HepG2 (cell line): Measurements from ENCODE around the gene DLG2. TPM values are rescaled to one million over a fixed set of nuclear protein-coding genes. Genes with fewer than 3 reads are reported as not detected.

Source experiments
- ATAC-seq: fragments of 200-7000 bp; cut with Tn5 transposase; 3 replicates; pipeline ENCODE4 v1.9.1; 2020; ENCODE audit warnings: mild to moderate bottlenecking, moderate library complexity
- BruUV-seq: library from RNA; stranded (reverse); fragments of 400-500 nt; replicated peaks from 2 replicates; lab custom pipeline; 2021; lab: Mats Ljungman, UMichigan
- CTCF ChIA-PET: fragments of 300-600 bp; formaldehyde crosslinking; extraction: SDS; loops from one replicate; lab custom pipeline; 2021; ENCODE audit warnings: low total read pairs, inconsistent platforms, low intra/inter-chr PET ratio; lab: Yijun Ruan, JAX
- POLR2A ChIA-PET: fragments of 350-600 bp; sonication (Branson Sonifier 250); formaldehyde crosslinking; loops from one replicate; lab custom pipeline; 2020; ENCODE audit warnings: antibody characterized with exemption, inconsistent platforms; lab: Yijun Ruan, JAX
- DNase-seq: peaks from one replicate; pipeline ENCODE4 v3.0.0-alpha.2; 2015; ENCODE audit warnings: low spot score
- FAIRE-seq: peaks from 3 replicates; lab custom pipeline; 2011; peaks lifted over from hg19 to GRCh38; lab: Jason Lieb, UNC
- H2AFZ ChIP-seq: one replicate; pipeline ENCODE4 v1.6.1; 2011; ENCODE audit warnings: low read length, inconsistent platforms
- H3K27ac ChIP-seq: fragments of 300-600 bp; 3 replicates; pipeline ENCODE4 v1.8.0; 2011; ENCODE audit warnings: mixed run types, mild to moderate bottlenecking, mixed read lengths, low read length, inconsistent platforms; ENCODE audit not compliant: insufficient read depth; ENCODE audit errors: extremely low read length
- H3K27me3 ChIP-seq, 2 experiments: fragments of 200-600 bp in 1 of 2; 2 replicates in 1 of 2; 3 replicates in 1 of 2; pipeline versions ENCODE4 v1.6.0 to v1.8.0; 2011; ENCODE audit warnings: low read length in 2 of 2, mild to moderate bottlenecking in 2 of 2, moderate library complexity in 2 of 2, inconsistent platforms in 1 of 2; ENCODE audit not compliant: insufficient read depth in 2 of 2, control insufficient read depth in 1 of 2
- H3K36me3 ChIP-seq, 2 experiments: fragments of 200-600 bp in 1 of 2; replicated peaks in 1 of 2; 2 replicates in 1 of 2; 3 replicates in 1 of 2; pipeline versions ENCODE4 v1.5.1 to v1.8.0; 2011; ENCODE audit warnings: low read length in 2 of 2, inconsistent platforms in 1 of 2; ENCODE audit not compliant: insufficient read depth in 2 of 2, control insufficient read depth in 1 of 2
- H3K4me1 ChIP-seq: 2 replicates; pipeline ENCODE4 v1.5.1; 2012; ENCODE audit warnings: low read length, inconsistent platforms; ENCODE audit not compliant: insufficient read depth
- H3K4me2 ChIP-seq: 2 replicates; pipeline ENCODE4 v1.6.0; 2011; ENCODE audit warnings: low read depth, low read length, inconsistent platforms
- H3K4me3 ChIP-seq, 3 experiments: fragments of 200-600 bp in 1 of 3; sonication (generic), shearing (Covaris generic) in 1 of 3; replicated peaks in 1 of 3; 2 replicates each; pipeline ENCODE4 v1.5.1; 2011 to 2016; ENCODE audit warnings: low read length in 3 of 3, inconsistent platforms in 2 of 3, low read depth in 2 of 3, mild to moderate bottlenecking in 2 of 3, control low read depth in 1 of 3, mixed read lengths in 1 of 3; ENCODE audit not compliant: insufficient read depth in 1 of 3
- H3K79me2 ChIP-seq: one replicate; pipeline ENCODE4 v1.6.1; 2011; ENCODE audit warnings: low read length, inconsistent platforms; ENCODE audit not compliant: insufficient read depth
- H3K9ac ChIP-seq: 2 replicates; pipeline ENCODE4 v1.6.0; 2011; ENCODE audit warnings: mild to moderate bottlenecking, low read depth, low read length, inconsistent platforms; ENCODE audit not compliant: insufficient read depth
- H3K9me3 ChIP-seq: 2 replicates; pipeline ENCODE4 v1.5.1; 2012; ENCODE audit warnings: mild to moderate bottlenecking, low read length
- H4K20me1 ChIP-seq: 2 replicates; pipeline ENCODE4 v1.6.0; 2011; ENCODE audit warnings: inconsistent platforms, mild to moderate bottlenecking, low read length, moderate library complexity; ENCODE audit not compliant: insufficient read depth
- BORCS8-MEF2B ChIP-seq: sonication (generic); formaldehyde crosslinking; IDR thresholded peaks from 2 replicates; pipeline ENCODE4 v1.8.0; 2022; ENCODE audit warnings: mild to moderate bottlenecking, missing genetic modification reagents
- GATA4 ChIP-seq: sonication (generic); IDR thresholded peaks from 2 replicates; pipeline ENCODE4 v1.6.1; 2016; ENCODE audit warnings: antibody characterized with exemption, low read depth, borderline replicate concordance
- HIVEP1 ChIP-seq: sonication (generic); formaldehyde crosslinking; IDR thresholded peaks from 2 replicates; pipeline ENCODE4 v1.4.0; 2020; ENCODE audit warnings: mild to moderate bottlenecking, missing genetic modification reagents
- ISX ChIP-seq: sonication (generic); formaldehyde crosslinking; conservative IDR thresholded peaks from 2 replicates; pipeline ENCODE4 v1.5.0; 2020; ENCODE audit warnings: missing genetic modification reagents
- KLF15 ChIP-seq: sonication (generic); formaldehyde crosslinking; IDR thresholded peaks from 2 replicates; pipeline ENCODE4 v1.8.1; 2023; ENCODE audit warnings: borderline replicate concordance, mild to moderate bottlenecking, inconsistent platforms, missing genetic modification reagents, mixed read lengths
- NFIC ChIP-seq: IDR thresholded peaks from 2 replicates; pipeline ENCODE4 v1.6.1; 2012; ENCODE audit warnings: mild to moderate bottlenecking, low read length, inconsistent platforms
- POLR2A ChIP-seq, 2 experiments: IDR thresholded peaks; 2 replicates each; pipeline ENCODE4 v1.6.1; 2011; ENCODE audit warnings: low read depth in 2 of 2, low read length in 2 of 2, mild to moderate bottlenecking in 1 of 2, moderate library complexity in 1 of 2; ENCODE audit not compliant: insufficient read depth in 1 of 2
- SIX1 ChIP-seq: sonication (generic); formaldehyde crosslinking; IDR thresholded peaks from 2 replicates; pipeline ENCODE4 v1.4.0; 2020; ENCODE audit warnings: missing genetic modification reagents, borderline replicate concordance
- TBX3 ChIP-seq: fragments of 450-650 bp; IDR thresholded peaks from 2 replicates; pipeline ENCODE4 v1.6.1; 2017; ENCODE audit warnings: antibody characterized with exemption, mild to moderate bottlenecking, inconsistent platforms, borderline replicate concordance
- TFDP1 ChIP-seq: IDR thresholded peaks from 2 replicates; pipeline ENCODE4 v1.6.1; 2016; ENCODE audit warnings: missing compliant biosample characterization, missing genetic modification reagents, borderline replicate concordance
- THYN1 ChIP-seq: sonication (generic); formaldehyde crosslinking; IDR thresholded peaks from 2 replicates; pipeline ENCODE4 v1.8.1; 2023; ENCODE audit warnings: low read depth, mild to moderate bottlenecking, moderate library complexity, missing genetic modification reagents, borderline replicate concordance
- ZNF205 ChIP-seq: IDR thresholded peaks from 2 replicates; pipeline ENCODE4 v1.6.1; 2018; ENCODE audit warnings: missing biosample characterization, missing genetic modification reagents
- ZNF652 ChIP-seq: IDR thresholded peaks from 2 replicates; pipeline ENCODE4 v1.6.1; 2016; ENCODE audit warnings: low read depth, borderline replicate concordance
- WGBS: methylation state at CpG from one replicate; pipeline ENCODE4 v1.1.6; 2017; ENCODE audit warnings: low lambda C conversion rate; 5-methylcytosine and 5-hydroxymethylcytosine counted together
- in situ Hi-C: cut with HindIII; loops from 2 replicates; pipeline ENCODE4 v1.10.0; 2017; ENCODE audit warnings: low pct_unique_long_range_greater_than_20kb; ENCODE audit not compliant: extremely low pct_ligation_motif_present
- intact Hi-C: fragments of 100-400 bp; cut with micrococcal nuclease; formaldehyde crosslinking; loops from one replicate; pipeline ENCODE4 v1.10.0; 2022; ENCODE audit not compliant: unreplicated experiment
- polyA plus RNA-seq, 8 experiments: library from polyadenylated mRNA; depleted of rRNA in 3 of 8; stranded (reverse) in 7 of 8; unstranded in 1 of 8; fragments of >200 nt; fragmentation: Illumina TruSeq in 4 of 8; extraction: Trizol in 4 of 8; gene quantifications; 2 replicates each; pipeline versions ENCODE4 v1.2.1 to v1.2.3, GENCODE V29; 2011 to 2016; ENCODE audit warnings: low read depth in 4 of 8, missing spikeins in 1 of 8, mixed read lengths in 1 of 8; ENCODE audit not compliant: insufficient read depth in 1 of 8
- total RNA-seq, 5 experiments: library from RNA; depleted of rRNA; stranded (reverse); fragments of >200 nt; fragmentation: Illumina TruSeq; extraction: Trizol; gene quantifications; 2 replicates each; pipeline ENCODE4 v1.2.3, GENCODE V29; 2016; ENCODE audit warnings: low read depth in 1 of 5
- TF ChIP-seq, protein P1 (sequence below): sonication (generic); formaldehyde crosslinking; IDR thresholded peaks from 2 replicates; pipeline ENCODE4 v1.4.0; 2020; ENCODE audit warnings: missing genetic modification reagents, borderline replicate concordance
- TF ChIP-seq, protein P2 (sequence below): IDR thresholded peaks from 2 replicates; pipeline ENCODE4 v1.6.1; 2012; ENCODE audit warnings: inconsistent platforms

The DLG2 gene
- total and polyA plus RNA-seq, 2 of the 13 experiments (the other 11 are each of a cell fraction or from before 2014, with no cell fraction given): 0.46 to 1.0 TPM

DNA sequence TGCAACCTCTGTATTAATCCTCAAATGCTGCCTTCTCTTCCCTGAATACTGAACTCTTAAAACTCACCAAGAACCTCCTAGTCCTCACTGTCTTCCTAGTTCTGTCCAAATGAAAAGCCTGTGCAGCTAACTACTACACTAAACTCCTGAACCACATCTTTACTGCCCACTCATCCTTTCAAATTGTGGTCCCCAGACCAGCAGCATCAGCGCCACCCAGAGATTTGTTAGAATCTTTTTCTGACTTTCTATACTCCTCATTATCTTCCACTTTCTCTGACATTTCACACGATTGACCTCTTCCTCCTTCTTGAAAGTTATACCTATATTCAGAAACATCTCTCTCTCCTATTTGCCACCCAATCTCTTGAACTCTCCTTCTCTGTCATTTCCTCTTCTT lies 461.3 kb downstream of the DLG2 start:
- WGBS: 2% methylated on average over 2 of the region's 2 CpGs
- CTCF ChIA-PET: no interaction called here
- POLR2A ChIA-PET: no interaction called here
- Histone ChIP-seq H3K4me2 (no peak overlapping the region), H3K27me3 (no peaks in the 10 kb centered on the region), H3K4me3 (no peak overlapping the region), H4K20me1 (no peaks in the 10 kb centered on the region), H3K36me3 (no peaks in the 10 kb centered on the region), H3K4me1 (no peaks in the 10 kb centered on the region), H3K9me3 (no peaks in the 10 kb centered on the region), H3K79me2 (no peaks in the 10 kb centered on the region), H3K27ac (no peak overlapping the region), H3K9ac (no peak overlapping the region), H2AFZ (no peak overlapping the region)
- DNase-seq (no peak), ATAC-seq (no peak), FAIRE-seq (no peak)
- intact Hi-C loops: no loop called here
- in situ Hi-C loops: no loop called here
- TF ChIP-seq, protein P1, sequence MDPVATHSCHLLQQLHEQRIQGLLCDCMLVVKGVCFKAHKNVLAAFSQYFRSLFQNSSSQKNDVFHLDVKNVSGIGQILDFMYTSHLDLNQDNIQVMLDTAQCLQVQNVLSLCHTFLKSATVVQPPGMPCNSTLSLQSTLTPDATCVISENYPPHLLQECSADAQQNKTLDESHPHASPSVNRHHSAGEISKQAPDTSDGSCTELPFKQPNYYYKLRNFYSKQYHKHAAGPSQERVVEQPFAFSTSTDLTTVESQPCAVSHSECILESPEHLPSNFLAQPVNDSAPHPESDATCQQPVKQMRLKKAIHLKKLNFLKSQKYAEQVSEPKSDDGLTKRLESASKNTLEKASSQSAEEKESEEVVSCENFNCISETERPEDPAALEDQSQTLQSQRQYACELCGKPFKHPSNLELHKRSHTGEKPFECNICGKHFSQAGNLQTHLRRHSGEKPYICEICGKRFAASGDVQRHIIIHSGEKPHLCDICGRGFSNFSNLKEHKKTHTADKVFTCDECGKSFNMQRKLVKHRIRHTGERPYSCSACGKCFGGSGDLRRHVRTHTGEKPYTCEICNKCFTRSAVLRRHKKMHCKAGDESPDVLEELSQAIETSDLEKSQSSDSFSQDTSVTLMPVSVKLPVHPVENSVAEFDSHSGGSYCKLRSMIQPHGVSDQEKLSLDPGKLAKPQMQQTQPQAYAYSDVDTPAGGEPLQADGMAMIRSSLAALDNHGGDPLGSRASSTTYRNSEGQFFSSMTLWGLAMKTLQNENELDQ (CRISPR knock-in tag): no peak
- TF ChIP-seq ISX: no peak
- TF ChIP-seq ZNF652 (CRISPR knock-in tag): no peak
- no TSS peak for BruUV-seq

- BruUV-seq: no TSS peak
- H3K27ac ChIP-seq: no peak overlapping the region
- H3K36me3 ChIP-seq: no peaks in the 10 kb centered on the region
- H2AFZ ChIP-seq: no peak overlapping the region
- H3K4me2 ChIP-seq: no peak overlapping the region
- WGBS: 3% methylated on average over 2 of the region's 2 CpGs
- no peaks in the 10 kb centered on the region for H3K27me3 ChIP-seq
- H3K9ac ChIP-seq: no peak overlapping the region
- FAIRE-seq (no peak), DNase-seq (no peak), ATAC-seq (no peak)
- no peaks in the 10 kb centered on the region for H3K4me1 ChIP-seq
- no peaks in the 10 kb centered on the region for H3K9me3 ChIP-seq
- in situ Hi-C loops: no loop called here
- no peaks in the 10 kb centered on the region for H3K79me2 ChIP-seq
- intact Hi-C loops: no loop called here
- POLR2A ChIA-PET: no interaction called here
- CTCF ChIA-PET: no interaction called here
- no peak overlapping the region for H3K4me3 ChIP-seq
- H4K20me1 ChIP-seq: no peaks in the 10 kb centered on the region
- TF ChIP-seq ZNF205 (CRISPR knock-in tag) (no peak), KLF15 (CRISPR knock-in tag) (no peak), THYN1 (CRISPR knock-in tag) (no peak), POLR2A (IDR thresholded peaks at IDR 0.05; ENCODE audit: insufficient read depth in 1 of 2, low read depth in 2 of 2, low read length in 2 of 2) (no peak), TFDP1 (CRISPR knock-in tag) (no peak), NFIC (no peak), TBX3 (no peak), BORCS8-MEF2B (CRISPR knock-in tag) (no peak), GATA4 (no peak), SIX1 (no peak), HIVEP1 (no peak)
- TF ChIP-seq, protein P2, sequence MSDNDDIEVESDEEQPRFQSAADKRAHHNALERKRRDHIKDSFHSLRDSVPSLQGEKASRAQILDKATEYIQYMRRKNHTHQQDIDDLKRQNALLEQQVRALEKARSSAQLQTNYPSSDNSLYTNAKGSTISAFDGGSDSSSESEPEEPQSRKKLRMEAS: no peak
Measured at GRCh38 chr11:85164743-85165142, 462.4 kb downstream of the DLG2 start.
